Astrocyte of the spinal cord (primary cell): ENCODE measurements around the gene RUFY4.

Experiments
- DNase-seq: peaks from one replicate; pipeline ENCODE4 v3.0.0; 2011; ENCODE audit warnings: low read depth, low spot score
- H3K4me3 ChIP-seq: 2 replicates; pipeline ENCODE4 v1.5.1; 2011; ENCODE audit warnings: low read depth, mild to moderate bottlenecking, low read length, moderate library complexity
- CTCF ChIP-seq: IDR thresholded peaks from 2 replicates; pipeline ENCODE4 v1.5.1; 2012; ENCODE audit warnings: low read depth, mild to moderate bottlenecking, low read length, inconsistent platforms
- in situ Hi-C: cut with HindIII; loops from 2 replicates; pipeline ENCODE4 v1.10.0; 2017; ENCODE audit warnings: low sequenced_read_pairs

RUFY4 gene

GRCh38 chr2:218081695-218082094 lies 12.6 kb downstream of the RUFY4 start:
- DNase-seq: peak; percentile 6
- H3K4me3 ChIP-seq: no peak overlapping the region
- in situ Hi-C loops: no loop called here
- no peak for TF ChIP-seq CTCF

- in situ Hi-C loops: no loop called here
- DNase-seq: no peak
- no peak overlapping the region for H3K4me3 ChIP-seq
- TF ChIP-seq CTCF: no peak
These were observed 13.7 kb downstream of the RUFY4 start for GRCh38 chr2:218082586-218083351.

- no peak for TF ChIP-seq CTCF
These were observed 14.3 kb downstream of the RUFY4 start for GRCh38 chr2:218083352-218083676.

GRCh38 chr2:218086478-218086877 lies 17.4 kb downstream of the RUFY4 start:
- H3K4me3 ChIP-seq: no peak overlapping the region
- no peak for TF ChIP-seq CTCF
- in situ Hi-C loops: no loop called here
- DNase-seq: no peak

More at GRCh38 chr2:218083352-218083676, 14.3 kb downstream of the RUFY4 start:
- no peak for DNase-seq
- in situ Hi-C loops: no loop called here
- H3K4me3 ChIP-seq: no peak overlapping the region

GRCh38 chr2:218089259-218089658 lies 20.2 kb downstream of the RUFY4 start:
- TF ChIP-seq CTCF: no peak
- H3K4me3 ChIP-seq: no peak overlapping the region
- in situ Hi-C loops: no loop called here
- no peak for DNase-seq

GRCh38 chr2:218091746-218092145 lies 22.7 kb downstream of the RUFY4 start:
- no peak overlapping the region for H3K4me3 ChIP-seq
- DNase-seq: no peak
- in situ Hi-C loops: no loop called here
- TF ChIP-seq CTCF: no peak
